PC-3 (cell line): ENCODE results near the gene SRPX. TPM values are rescaled to one million over a fixed set of nuclear protein-coding genes. Genes with fewer than 3 reads are reported as not detected.

ENCODE experiments used
- ATAC-seq: fragments of 200-7000 bp; cut with Tn5 transposase; 2 replicates; pipeline ENCODE4 v1.9.1; 2020; ENCODE audit warnings: mild to moderate bottlenecking, moderate library complexity
- BruUV-seq: library from RNA; stranded (reverse); fragments of 400-500 nt; replicated peaks from 2 replicates; lab custom pipeline; 2021; lab: Mats Ljungman, UMichigan
- CTCF ChIA-PET: fragments of 300-600 bp; sonication (Branson Sonifier 250); formaldehyde crosslinking; loops from one replicate; lab custom pipeline; 2022; ENCODE audit warnings: antibody characterized with exemption; lab: Charles Lee
- POLR2A ChIA-PET: fragments of 300-600 bp; sonication (Branson Sonifier 250); formaldehyde crosslinking; loops from one replicate; lab custom pipeline; 2022; ENCODE audit warnings: antibody characterized with exemption; ENCODE audit not compliant: unreplicated experiment; lab: Charles Lee
- DNase-seq: peaks from one replicate; pipeline ENCODE4 v3.0.0-alpha.2; 2015
- H2AFZ ChIP-seq: fragments of 300-600 bp; sonication (generic); 2 replicates; pipeline ENCODE4 v1.6.0; 2016; ENCODE audit warnings: antibody characterized with exemption, low read length
- H3F3A ChIP-seq: fragments of 300-600 bp; sonication (generic); one replicate; pipeline ENCODE4 v1.6.0; 2017; ENCODE audit warnings: antibody characterized with exemption, low read length, control low read depth, mild to moderate bottlenecking; ENCODE audit not compliant: unreplicated experiment
- H3K27ac ChIP-seq: fragments of 300-600 bp; sonication (generic); 2 replicates; pipeline ENCODE4 v1.5.1; 2016; ENCODE audit warnings: mild to moderate bottlenecking, low read length
- H3K27me3 ChIP-seq: fragments of 300-600 bp; sonication (generic); 2 replicates; pipeline ENCODE4 v1.6.1; 2016; ENCODE audit warnings: low read length, mixed read lengths
- H3K36me3 ChIP-seq: fragments of 300-600 bp; sonication (generic); 2 replicates; pipeline ENCODE4 v1.6.1; 2016; ENCODE audit warnings: low read depth, mixed run types, low read length, mixed read lengths
- H3K4me1 ChIP-seq: fragments of 300-600 bp; sonication (generic); 2 replicates; pipeline ENCODE4 v1.5.1; 2016; ENCODE audit warnings: low read length; ENCODE audit not compliant: insufficient read depth
- H3K4me2 ChIP-seq: fragments of 300-600 bp; sonication (generic); 2 replicates; pipeline ENCODE4 v1.6.0; 2016; ENCODE audit warnings: low read length
- H3K4me3 ChIP-seq: fragments of 300-600 bp; sonication (generic); 2 replicates; pipeline ENCODE4 v1.5.1; 2016; ENCODE audit warnings: mild to moderate bottlenecking, low read length, mixed read lengths
- H3K79me2 ChIP-seq: fragments of 300-600 bp; sonication (generic); 2 replicates; pipeline ENCODE4 v1.6.1; 2017; ENCODE audit warnings: low read length, mixed read lengths
- H3K9ac ChIP-seq: fragments of 300-600 bp; sonication (generic); 2 replicates; pipeline ENCODE4 v1.6.0; 2016; ENCODE audit warnings: mild to moderate bottlenecking, low read length
- H3K9me2 ChIP-seq: fragments of 300-600 bp; sonication (generic); replicated peaks from 2 replicates; pipeline ENCODE4 v1.6.1; 2016; ENCODE audit warnings: mixed run types, low read length, mixed read lengths
- H3K9me3 ChIP-seq: fragments of 300-600 bp; sonication (generic); 2 replicates; pipeline ENCODE4 v1.6.1; 2016; ENCODE audit warnings: low read length, mixed read lengths
- H4K20me1 ChIP-seq: fragments of 300-600 bp; sonication (generic); 2 replicates; pipeline ENCODE4 v1.6.1; 2016; ENCODE audit warnings: low read length, mixed read lengths
- CTCF ChIP-seq: fragments of 300-600 bp; sonication (generic); conservative IDR thresholded peaks from 2 replicates; pipeline ENCODE4 v1.5.1; 2017; ENCODE audit warnings: antibody characterized with exemption, low read depth, mild to moderate bottlenecking, low read length
- EZH2 ChIP-seq: fragments of 300-600 bp; sonication (generic); IDR thresholded peaks from one replicate; pipeline ENCODE4 v1.6.1; 2017; ENCODE audit warnings: antibody characterized with exemption, mild to moderate bottlenecking, low read length; ENCODE audit not compliant: unreplicated experiment
- EZH2phosphoT487 ChIP-seq: fragments of 300-600 bp; sonication (generic); IDR thresholded peaks from 2 replicates; pipeline ENCODE4 v1.6.1; 2018; ENCODE audit warnings: mild to moderate bottlenecking, antibody characterized with exemption, low read length, borderline replicate concordance
- intact Hi-C: fragments of 100-400 bp; cut with micrococcal nuclease; formaldehyde crosslinking; loops from 2 replicates; pipeline ENCODE4 v1.9.0; 2023
- total RNA-seq: library from RNA; depleted of rRNA; stranded (reverse); fragments of >200 nt; gene quantifications from 2 replicates; pipeline ENCODE4 v1.2.3, GENCODE V29; 2014

Gene SRPX
- total RNA-seq, 1 experiment from 2014 or later: 5.0 TPM

- Histone ChIP-seq H3K4me2 (no peak overlapping the region), H3K27me3 (no peaks in the 10 kb centered on the region), H3K79me2 (no peaks in the 10 kb centered on the region), H4K20me1 (no peaks in the 10 kb centered on the region), H3F3A (no peaks in the 10 kb centered on the region), H3K4me1 (peaks cover 11% of the 10 kb centered on the region), H3K9ac (no peak overlapping the region), H3K27ac (no peak overlapping the region), H3K9me3 (no peaks in the 10 kb centered on the region), H3K9me2 (no peaks in the 10 kb centered on the region), H3K4me3 (no peak overlapping the region), H3K36me3 (no peaks in the 10 kb centered on the region), H2AFZ (no peak overlapping the region)
- TF ChIP-seq EZH2 (no peak), EZH2phosphoT487 (no peak), CTCF (no peak)
- intact Hi-C loops: no loop called here
- no TSS peak for BruUV-seq
- DNase-seq: peak; percentile 23
- ChIA-PET CTCF (no interaction called here), POLR2A (no interaction called here)
- ATAC-seq: no peak
Observed at GRCh38 chrX:38232079-38232686, 11.5 kb upstream of the SRPX start.

GRCh38 chrX:38225093-38225492, 4.4 kb upstream of the SRPX start:
- intact Hi-C loops: no loop called here
- H3K27ac ChIP-seq: no peak overlapping the region
- no peak for DNase-seq

More at GRCh38 chrX:38225093-38225492, 4.4 kb upstream of the SRPX start:
- H2AFZ ChIP-seq: no peak overlapping the region
- no peak for ATAC-seq
- no peak overlapping the region for H3K4me2 ChIP-seq
- H3K4me3 ChIP-seq: no peak overlapping the region
- H3K79me2 ChIP-seq: no peaks in the 10 kb centered on the region
- H3K4me1 ChIP-seq: no peaks in the 10 kb centered on the region
- H3K27me3 ChIP-seq: no peaks in the 10 kb centered on the region
- ChIA-PET CTCF (no interaction called here), POLR2A (no interaction called here)
- BruUV-seq: no TSS peak
- no peaks in the 10 kb centered on the region for H3K9me2 ChIP-seq
- no peaks in the 10 kb centered on the region for H3K36me3 ChIP-seq
- no peaks in the 10 kb centered on the region for H3F3A ChIP-seq
- no peaks in the 10 kb centered on the region for H3K9me3 ChIP-seq
- TF ChIP-seq EZH2phosphoT487 (no peak), EZH2 (no peak), CTCF (no peak)
- H3K9ac ChIP-seq: no peak overlapping the region
- H4K20me1 ChIP-seq: no peaks in the 10 kb centered on the region
